Measurements from ENCODE around the gene PFDN1.

Gene PFDN1

GRCh38 chr5:140258873-140259272 lies 44.0 kb downstream of the PFDN1 start:
- DNase-seq (ENCODE audit: low spot score), result no peak

DNA sequence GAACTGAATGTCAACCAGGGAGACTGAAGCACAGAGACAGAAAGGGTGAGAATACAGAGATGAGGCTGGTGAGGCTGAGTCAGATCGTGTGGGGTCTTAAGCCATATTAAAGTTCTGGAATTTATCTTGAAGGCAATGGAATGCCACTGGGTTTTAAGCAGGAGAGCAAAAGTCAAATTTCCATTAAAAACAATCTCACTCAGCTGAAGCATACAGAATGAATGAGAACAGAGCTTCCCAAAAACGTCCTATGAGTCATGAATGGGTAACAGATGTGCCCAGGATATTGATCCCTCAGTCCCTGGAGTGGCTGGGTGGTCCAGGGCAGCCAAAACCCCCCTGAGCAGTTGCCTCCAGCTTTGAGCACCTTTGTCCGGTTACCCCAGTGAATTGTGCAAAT lies 44.9 kb downstream of the PFDN1 start:
- no peak for DNase-seq (ENCODE audit: low spot score)

DNA sequence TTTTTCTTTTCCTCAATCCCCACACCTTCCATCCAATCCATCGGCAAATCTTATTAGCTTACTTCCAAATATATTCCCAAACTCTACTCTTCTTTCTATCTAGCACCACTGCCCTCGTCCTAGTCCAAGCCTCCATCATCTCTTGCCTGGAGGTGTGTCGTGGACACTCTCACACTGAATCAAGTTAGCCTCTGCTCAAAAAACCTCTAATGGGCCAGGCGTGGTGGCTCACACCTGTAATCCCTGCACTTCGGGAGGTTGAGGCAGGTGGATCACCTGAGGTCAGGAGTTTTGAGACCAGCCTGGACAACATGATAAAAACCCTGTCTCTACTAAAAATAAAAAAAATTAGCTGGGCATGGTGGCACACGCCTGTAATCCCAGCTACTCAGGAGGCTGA lies 46.2 kb downstream of the PFDN1 start:
- no peak for DNase-seq (ENCODE audit: low spot score)

GRCh38 chr5:140255460-140256157 lies 47.3 kb downstream of the PFDN1 start:
- DNase-seq (ENCODE audit: low spot score), result no peak

GRCh38 chr5:140253985-140254384 lies 48.9 kb downstream of the PFDN1 start:
- no peak for DNase-seq (ENCODE audit: low spot score)

DNA sequence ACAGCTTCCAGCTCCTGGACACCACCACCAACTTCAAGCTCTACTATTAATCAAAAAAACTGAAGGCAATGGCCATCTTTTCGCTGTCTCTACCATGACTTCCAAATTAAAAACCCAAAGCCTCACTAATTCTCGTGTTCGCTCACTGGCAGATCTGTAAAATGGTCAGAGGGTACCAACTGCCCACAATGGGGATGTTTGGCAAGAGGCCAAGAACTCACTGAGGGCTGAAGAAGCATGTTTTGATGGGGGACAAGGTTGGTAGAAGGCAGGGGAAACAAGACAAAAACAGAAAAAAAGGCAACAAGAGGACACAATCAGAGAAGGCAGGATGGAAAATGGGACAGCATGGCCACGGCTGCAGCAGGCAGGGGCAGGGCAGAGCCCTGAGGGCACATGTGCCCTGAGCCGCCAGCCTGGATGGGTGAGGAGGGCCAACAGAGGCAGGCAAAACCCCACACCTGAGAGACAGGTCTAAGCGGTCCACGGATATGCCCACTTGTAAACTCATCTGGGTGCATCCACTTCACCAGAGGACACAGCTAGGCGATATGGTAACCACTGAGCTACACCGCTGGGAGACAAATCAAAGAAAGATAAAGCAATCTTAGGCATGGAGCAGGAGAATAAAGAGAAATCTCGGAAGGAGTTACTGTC lies 50.3 kb downstream of the PFDN1 start:
- no peak for DNase-seq (ENCODE audit: low spot score)

DNA sequence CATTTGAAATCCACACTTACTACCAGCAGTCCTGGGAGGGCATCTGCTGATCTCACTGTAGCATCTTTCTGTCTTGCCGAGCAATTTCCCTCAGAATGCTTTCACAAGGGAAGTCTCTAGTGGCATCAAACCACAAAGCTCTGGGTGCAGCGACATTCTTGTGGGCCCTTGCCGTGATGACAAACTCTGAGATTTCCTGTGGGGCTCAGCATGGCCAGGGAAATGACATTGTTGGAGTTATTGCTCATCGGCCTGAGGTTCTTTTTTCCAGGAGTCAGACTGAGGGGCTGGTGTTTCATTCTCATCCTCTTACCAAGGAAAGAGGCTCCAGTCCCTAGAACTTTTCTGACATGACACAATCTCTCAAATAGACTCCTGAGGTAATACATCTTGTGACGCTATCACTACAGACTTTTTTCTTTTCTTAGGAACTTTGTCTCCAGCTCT lies 51.4 kb downstream of the PFDN1 start:
- no peak for DNase-seq (ENCODE audit: low spot score)

- DNase-seq (ENCODE audit: low spot score), result no peak
Observed at GRCh38 chr5:140250386-140250785, 52.5 kb downstream of the PFDN1 start.

DNA sequence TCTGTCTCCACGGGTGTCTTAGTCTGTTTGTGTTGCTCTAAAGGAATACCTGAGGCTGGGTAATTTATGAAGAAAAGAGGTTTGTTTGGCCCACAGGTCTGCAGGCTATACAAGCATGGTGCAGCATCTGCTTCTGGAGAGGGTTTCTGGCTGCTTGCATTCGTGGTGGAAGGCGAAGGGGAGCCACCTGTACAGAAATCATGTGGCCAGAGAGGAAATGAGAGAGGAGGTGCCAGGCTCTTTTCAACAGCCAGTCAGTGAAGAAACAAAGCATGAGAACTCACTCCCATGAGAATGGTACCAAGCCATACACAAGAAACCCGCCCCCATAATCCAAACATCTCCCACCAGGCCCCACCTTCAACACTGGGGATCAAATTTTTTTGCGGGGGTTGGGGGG lies 53.4 kb downstream of the PFDN1 start:
- no peak for DNase-seq (ENCODE audit: low spot score)

DNA sequence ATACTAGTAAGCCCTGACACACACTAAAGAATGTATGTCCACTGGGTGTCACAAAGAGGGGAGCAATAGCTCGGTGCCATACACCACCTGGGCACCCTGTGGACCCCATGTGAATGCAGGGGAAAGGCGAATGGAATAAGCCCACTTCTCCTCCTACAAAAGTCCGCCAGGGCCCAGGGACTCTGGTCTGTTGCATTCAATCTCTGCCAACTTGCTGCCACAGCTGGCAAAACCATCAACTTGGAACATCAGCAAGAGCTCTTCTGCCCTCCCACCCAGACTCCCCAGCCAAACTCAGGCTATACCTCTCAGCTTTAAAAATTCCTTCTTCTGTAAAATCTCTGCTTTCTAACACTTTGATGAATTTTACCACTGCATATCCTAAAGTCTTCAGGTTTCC lies 54.5 kb downstream of the PFDN1 start:
- no peak for DNase-seq (ENCODE audit: low spot score)

DNA sequence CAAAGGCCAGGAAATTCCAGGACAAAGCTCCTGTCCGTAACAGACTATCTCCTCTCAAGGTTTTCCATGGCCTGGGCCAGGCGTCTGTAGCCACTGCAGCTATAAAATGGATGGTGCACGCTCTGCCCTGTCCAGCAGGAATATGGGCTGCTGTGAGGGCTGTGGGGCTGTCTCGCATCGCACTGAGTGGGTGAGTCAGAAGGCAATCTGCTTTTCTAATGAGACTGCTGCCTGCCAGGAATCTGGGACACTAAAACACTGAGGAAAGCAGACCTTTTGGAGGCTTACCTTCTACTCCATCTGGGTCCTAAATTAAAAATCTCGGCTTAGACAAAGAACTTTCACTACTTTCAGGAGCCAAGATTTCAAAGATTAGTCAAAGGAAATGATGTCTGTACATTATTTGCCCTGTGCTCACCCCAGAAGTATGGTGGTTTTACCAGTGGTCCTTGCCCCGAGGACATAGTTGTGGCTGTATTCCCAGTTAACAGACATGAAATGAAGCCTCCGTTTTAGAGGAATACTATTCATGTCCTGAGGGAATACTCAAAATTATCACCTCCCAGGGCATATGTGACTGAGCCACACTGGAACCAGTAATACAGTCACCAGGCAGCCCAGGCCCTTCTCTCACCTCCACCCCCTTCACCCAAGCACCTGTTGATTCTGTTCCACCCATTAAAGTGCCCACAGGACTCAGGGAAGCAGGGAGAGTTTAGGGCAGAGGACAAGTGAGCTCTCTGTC lies 56.4 kb downstream of the PFDN1 start:
- DNase-seq (ENCODE audit: low spot score), result no peak

DNA sequence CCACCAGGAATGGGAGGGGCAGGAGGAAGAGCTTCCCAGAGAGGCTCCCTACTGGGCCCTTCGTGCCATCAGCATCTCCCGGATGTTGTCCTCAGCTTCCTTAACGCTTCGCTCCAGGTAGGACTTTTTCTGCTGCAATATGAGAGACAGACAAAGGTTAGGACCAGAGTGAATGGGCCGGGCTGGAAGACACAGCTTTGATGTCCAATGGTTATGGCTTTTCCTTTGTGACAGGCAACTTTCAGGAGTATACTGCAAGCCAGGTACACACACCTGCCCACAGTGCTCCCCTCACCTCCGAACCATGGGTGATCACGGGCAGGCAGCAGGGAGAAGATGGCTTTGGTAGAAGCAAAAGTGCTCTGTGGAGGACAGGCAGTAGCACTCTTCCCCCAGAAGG lies 57.0 kb downstream of the PFDN1 start:
- no peak for DNase-seq (ENCODE audit: low spot score)

DNA sequence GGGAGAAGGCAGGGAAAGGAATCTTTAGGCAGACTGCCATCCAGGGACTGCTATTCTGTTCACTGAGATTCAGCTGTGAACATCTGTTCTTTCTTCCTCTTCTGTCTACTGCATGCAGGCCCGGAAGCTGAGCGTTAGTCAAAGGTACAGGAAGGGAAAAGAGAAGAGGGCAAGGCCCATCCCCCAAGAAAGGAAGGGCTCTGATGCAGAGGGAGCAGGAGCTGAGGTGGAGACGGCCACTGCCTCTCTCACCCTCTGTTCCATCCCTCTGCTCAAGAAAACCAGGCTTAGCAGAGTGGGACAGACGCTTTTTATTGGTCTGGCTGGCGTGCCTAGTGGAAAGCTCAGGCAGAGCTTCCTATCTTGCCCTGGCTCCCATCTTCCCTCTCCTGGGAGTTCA lies 57.6 kb downstream of the PFDN1 start:
- no peak for DNase-seq (ENCODE audit: low spot score)

DNA sequence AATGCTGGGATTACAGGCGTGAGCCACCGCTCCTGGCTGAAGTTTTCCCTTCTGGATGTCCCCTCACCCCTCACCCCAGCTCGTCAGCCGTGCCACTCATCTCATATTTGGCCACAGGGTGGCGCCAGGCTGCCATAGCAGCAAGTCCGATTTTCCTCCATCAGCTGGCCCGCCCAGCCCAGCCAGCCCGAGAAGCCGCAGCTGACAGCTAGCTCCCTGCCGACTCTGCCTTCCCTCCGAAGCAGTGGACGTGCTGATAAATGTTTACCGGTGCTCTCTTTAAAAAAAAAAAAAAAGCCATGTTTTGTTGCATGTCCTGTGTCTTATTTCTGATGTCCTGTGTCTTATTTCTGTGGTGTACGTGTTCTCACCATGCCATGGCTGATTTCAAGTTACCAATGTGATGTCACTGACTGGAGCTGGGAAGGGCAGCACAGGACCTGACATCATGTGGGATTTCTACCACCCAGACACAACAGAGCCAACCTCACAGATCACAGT lies 58.3 kb downstream of the PFDN1 start:
- peak; percentile 76 for DNase-seq (ENCODE audit: low spot score)

- no peak for DNase-seq (ENCODE audit: low spot score)
Observed at GRCh38 chr5:140243706-140244250, 59.1 kb downstream of the PFDN1 start.

DNA sequence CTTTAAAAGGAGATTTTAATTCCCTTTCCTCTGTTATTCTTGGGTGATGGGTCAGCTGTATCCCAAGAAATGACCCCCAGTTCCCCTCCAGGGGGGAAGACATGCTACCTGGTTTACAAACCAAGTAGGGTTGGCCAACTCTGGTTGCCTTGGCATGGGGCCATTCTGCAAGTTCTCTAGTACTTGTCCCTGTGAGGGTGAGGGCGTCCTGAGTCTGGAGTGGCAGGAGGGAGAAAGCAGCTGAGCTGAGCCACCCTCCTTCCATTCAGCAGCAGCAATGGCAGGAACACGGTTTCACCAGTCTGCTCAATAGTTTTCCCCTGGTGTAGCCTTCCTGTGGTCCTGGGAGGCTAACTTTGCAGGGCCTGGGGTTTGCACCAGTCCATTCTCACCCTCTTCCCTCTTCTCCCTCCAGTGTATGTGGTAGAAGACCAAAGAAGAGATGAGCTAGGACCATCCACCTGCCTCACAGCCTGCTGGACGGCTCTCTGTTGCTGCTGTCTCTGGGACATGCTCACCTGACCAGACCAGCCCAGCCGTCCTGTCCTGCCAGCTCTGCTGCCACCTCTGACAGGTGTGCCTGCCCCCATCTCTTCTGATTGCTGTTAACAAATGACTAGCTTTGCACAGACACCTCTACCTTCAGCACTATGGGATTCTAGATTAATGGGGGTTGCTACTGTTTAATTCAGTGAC lies 59.9 kb downstream of the PFDN1 start:
- DNase-seq (ENCODE audit: low spot score), result no peak

DNA sequence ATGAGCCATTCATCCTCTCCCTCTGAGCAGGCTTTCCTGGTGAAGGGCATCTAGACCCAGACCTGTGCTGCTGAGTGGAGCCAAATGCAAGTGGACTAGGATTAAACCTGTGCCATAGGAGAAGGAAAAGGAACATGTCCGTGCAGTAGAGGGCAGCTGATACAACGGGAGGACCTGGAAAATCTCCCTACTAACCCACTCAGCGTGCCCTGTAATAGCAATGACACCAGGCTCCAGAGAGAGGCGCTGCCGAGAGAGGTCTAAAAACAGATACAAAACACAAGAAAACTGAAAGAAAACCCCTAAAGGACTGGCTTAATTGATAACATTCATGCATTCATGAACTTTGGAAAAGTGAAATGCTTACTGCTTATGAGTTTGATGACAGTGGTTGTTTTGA lies 60.8 kb downstream of the PFDN1 start:
- DNase-seq (ENCODE audit: low spot score), result no peak

DNA sequence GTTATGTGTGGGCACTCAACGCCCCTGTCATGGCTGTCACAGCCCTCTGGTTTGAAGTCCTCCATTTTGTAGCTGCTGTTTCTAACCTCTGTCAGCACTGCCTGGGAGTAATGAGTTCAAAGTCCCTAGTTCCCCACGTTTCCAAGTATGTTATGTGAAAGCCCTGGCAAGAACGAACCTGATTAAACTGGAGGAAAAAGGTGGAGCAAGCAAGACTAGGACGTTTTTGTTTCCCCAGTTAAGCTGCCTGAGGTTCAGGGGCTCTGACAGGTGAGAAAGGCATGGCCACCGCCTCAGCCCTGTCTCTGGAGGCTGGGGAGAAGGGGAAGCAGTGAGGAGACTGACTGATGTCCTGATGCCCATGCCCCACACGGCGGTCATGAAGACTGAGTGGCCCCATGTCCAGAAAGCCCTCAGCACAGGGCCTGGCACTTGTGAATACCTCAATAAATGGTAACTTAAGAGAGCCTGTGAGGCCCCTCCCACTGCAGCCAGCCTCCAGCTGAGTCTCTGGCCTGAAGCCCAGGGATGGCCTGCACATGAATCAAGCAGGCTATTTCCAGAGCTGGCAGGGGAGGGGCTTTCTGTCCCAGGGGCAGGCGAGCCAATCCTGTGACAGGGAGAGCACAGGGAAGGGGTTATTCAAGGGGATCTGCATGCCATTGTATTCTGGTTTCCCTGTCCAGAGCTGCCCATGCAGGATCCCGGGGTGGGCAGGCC lies 61.8 kb downstream of the PFDN1 start:
- DNase-seq (ENCODE audit: low spot score), result peak; percentile 20

GRCh38 chr5:140239939-140240700 lies 62.8 kb downstream of the PFDN1 start:
- peak; percentile 53 for DNase-seq (ENCODE audit: low spot score)

DNA sequence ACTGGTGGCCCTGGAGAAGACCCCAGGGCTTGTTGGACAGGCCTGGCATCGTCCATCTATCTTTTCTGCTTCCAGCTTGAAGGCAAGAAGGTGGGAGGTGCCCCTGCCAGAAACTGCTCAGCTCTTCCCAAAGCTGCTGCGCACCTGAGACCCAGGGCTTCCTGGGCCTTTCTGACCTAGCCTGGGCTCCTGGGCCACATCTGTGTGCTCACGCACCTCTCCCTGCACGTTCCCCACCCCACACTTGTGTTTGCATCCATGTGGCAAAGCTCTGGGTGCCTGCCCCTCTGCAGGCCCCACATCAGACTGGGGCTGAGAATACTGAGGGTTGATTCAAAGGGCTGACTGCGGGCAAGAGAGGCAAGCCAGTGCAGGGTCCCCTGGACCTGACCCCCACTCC lies 63.4 kb downstream of the PFDN1 start:
- DNase-seq (ENCODE audit: low spot score), result no peak

- DNase-seq (ENCODE audit: low spot score), result no peak
Observed at GRCh38 chr5:140238756-140239155, 64.1 kb downstream of the PFDN1 start.
